ENCODE results near the gene LRRTM1. TPM values are rescaled to one million over a fixed set of nuclear protein-coding genes. Genes with fewer than 3 reads are reported as not detected.

Gene LRRTM1
- polyA plus RNA-seq, 2 of the 4 experiments (the other 2 are of a cell fraction) = not detected

DNA sequence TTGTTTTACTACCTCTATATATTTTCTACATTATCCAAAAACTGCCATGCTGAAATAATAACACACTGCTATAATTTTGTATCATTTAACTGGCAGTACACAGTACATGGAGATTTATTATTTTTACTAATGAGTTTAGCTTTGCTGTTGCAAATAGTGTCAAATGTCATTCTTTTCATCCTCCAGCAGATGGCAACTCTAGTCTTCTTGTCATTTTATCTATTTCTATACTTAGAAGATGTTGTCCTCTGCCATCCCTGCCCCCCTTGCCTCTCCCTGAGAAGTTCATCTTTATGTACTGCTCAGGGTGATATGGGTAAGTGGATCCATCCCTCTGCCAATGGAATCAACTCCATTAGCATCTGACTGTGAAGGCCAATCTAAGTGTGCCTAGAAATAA, 21.7 kb upstream of the LRRTM1 start:
- CTCF ChIA-PET = no interaction called here
- FAIRE-seq = no peak

GRCh38 chr2:80324525-80324924, 20.0 kb upstream of the LRRTM1 start:
- Histone ChIP-seq H3K4me2 (no peak overlapping the region), H3K27ac (no peak overlapping the region), H3K4me1 (no peaks in the 10 kb centered on the region), H3K9me3 (no peaks in the 10 kb centered on the region), H3K4me3 (no peak overlapping the region)
- ChIA-PET POLR2A (no interaction called here), CTCF (no interaction called here)
- ATAC-seq = no peak
- TF ChIP-seq KDM1A (IDR thresholded peaks at IDR 0.05; ENCODE audit: low read depth) (no peak), NPAS2 (CRISPR knock-in tag; IDR thresholded peaks at IDR 0.05; ENCODE audit: borderline replicate concordance) (no peak)
- WGBS (ENCODE audit: missing lambda C conversion rate) = 29% methylated on average over 3 of the region's 3 CpGs
- FAIRE-seq = no peak
- DNase-seq (ENCODE audit: low read depth in 1 of 2, low spot score in 1 of 2) = no peak

More for the DNA sequence above, 21.7 kb upstream of the LRRTM1 start:
- Histone ChIP-seq H3K4me2 (no peak overlapping the region), H3K9me3 (no peaks in the 10 kb centered on the region), H3K4me3 (no peak overlapping the region), H3K4me1 (no peaks in the 10 kb centered on the region), H3K27ac (no peak overlapping the region)
- DNase-seq (ENCODE audit: low read depth in 1 of 2, low spot score in 1 of 2) = peak in 1 of 2 experiments; percentile 13
- TF ChIP-seq HOXA7 (CRISPR knock-in tag; IDR thresholded peaks at IDR 0.05) (no peak), RAD21 (conservative IDR thresholded peaks at IDR 0.05 in 1 of 2, IDR thresholded peaks at IDR 0.05 in 1 of 2) (peak; percentile 14 to 39; a peak in 1 of 5 replicates), E2F6 (IDR thresholded peaks at IDR 0.05; ENCODE audit: borderline replicate concordance, low read depth) (no peak), SMC3 (IDR thresholded peaks at IDR 0.05) (0 out of 3 replicates have a peak, but pooled peaks have one; percentile 14)
- ATAC-seq = no peak
- POLR2A ChIA-PET = no interaction called here

- TF ChIP-seq POLR2AphosphoS2 (conservative IDR thresholded peaks at IDR 0.05; ENCODE audit: low read length) (no peak), JUN (IDR thresholded peaks at IDR 0.05) (no peak), ZNF302 (CRISPR knock-in tag; IDR thresholded peaks at IDR 0.05) (no peak), SREBF2 (IDR thresholded peaks at IDR 0.05) (no peak)
- CTCF ChIA-PET = no interaction called here
- Histone ChIP-seq H3K4me2 (no peak overlapping the region), H3K9me3 (no peaks in the 10 kb centered on the region), H3K27ac (no peak overlapping the region), H3K4me3 (no peak overlapping the region), H3K4me1 (no peaks in the 10 kb centered on the region)
- ATAC-seq (no peak), FAIRE-seq (no peak), DNase-seq (ENCODE audit: low read depth in 1 of 2, low spot score in 1 of 2) (no peak)
- POLR2A ChIA-PET = no interaction called here
- WGBS (ENCODE audit: missing lambda C conversion rate) = 0% methylated on average over 1 of the region's 1 CpG
Measured at GRCh38 chr2:80323610-80324009, 19.1 kb upstream of the LRRTM1 start.

GRCh38 chr2:80322958-80323357, 18.4 kb upstream of the LRRTM1 start:
- 14% methylated on average over 14 of the region's 14 CpGs for WGBS (ENCODE audit: missing lambda C conversion rate)
- Histone ChIP-seq H3K4me1 (no peaks in the 10 kb centered on the region), H3K4me2 (no peak overlapping the region), H3K27ac (no peak overlapping the region), H3K4me3 (no peak overlapping the region), H3K9me3 (no peaks in the 10 kb centered on the region)
- ATAC-seq = no peak
- ChIA-PET POLR2A (no interaction called here), CTCF (no interaction called here)
- no peak for FAIRE-seq
- TF ChIP-seq E2F6 (IDR thresholded peaks at IDR 0.05; ENCODE audit: borderline replicate concordance, low read depth) (no peak), CTCF (IDR thresholded peaks at IDR 0.05) (no peak), ZNF302 (CRISPR knock-in tag; IDR thresholded peaks at IDR 0.05) (no peak), FOSL2 (IDR thresholded peaks at IDR 0.05) (no peak), FOSL2 (CRISPR knock-in tag; IDR thresholded peaks at IDR 0.05) (no peak), MYC (IDR thresholded peaks at IDR 0.05; ENCODE audit: borderline replicate concordance, low read length) (no peak), EHF (CRISPR knock-in tag; IDR thresholded peaks at IDR 0.05) (no peak)
- TF ChIP-seq, protein P1, sequence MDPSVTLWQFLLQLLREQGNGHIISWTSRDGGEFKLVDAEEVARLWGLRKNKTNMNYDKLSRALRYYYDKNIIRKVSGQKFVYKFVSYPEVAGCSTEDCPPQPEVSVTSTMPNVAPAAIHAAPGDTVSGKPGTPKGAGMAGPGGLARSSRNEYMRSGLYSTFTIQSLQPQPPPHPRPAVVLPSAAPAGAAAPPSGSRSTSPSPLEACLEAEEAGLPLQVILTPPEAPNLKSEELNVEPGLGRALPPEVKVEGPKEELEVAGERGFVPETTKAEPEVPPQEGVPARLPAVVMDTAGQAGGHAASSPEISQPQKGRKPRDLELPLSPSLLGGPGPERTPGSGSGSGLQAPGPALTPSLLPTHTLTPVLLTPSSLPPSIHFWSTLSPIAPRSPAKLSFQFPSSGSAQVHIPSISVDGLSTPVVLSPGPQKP (IDR thresholded peaks at IDR 0.05; ENCODE audit: low read depth, low read length) = no peak
- DNase-seq (ENCODE audit: low read depth in 1 of 2, low spot score in 1 of 2) = no peak
